GM12878 (cell line): ENCODE results near the gene NSL1. TPM values are rescaled to one million over a fixed set of nuclear protein-coding genes. Genes with fewer than 3 reads are reported as not detected.
A peak's percentile ranks its signal among the peaks of the same experiment; 100 is the strongest.

Experiments used
- ATAC-seq: fragments of 200-7000 bp; cut with Tn5 transposase; 3 replicates; pipeline ENCODE4 v1.9.1; 2020; ENCODE audit warnings: mild to moderate bottlenecking, moderate library complexity
- BruUV-seq: library from RNA; stranded (reverse); fragments of 400-500 nt; replicated peaks from 2 replicates; lab custom pipeline; 2021; lab: Mats Ljungman, UMichigan
- CTCF ChIA-PET: fragments of 300-600 bp; sonication (Branson Sonifier 250); formaldehyde crosslinking; extraction: SDS; loops from one replicate; lab custom pipeline; 2021; ENCODE audit warnings: inconsistent platforms; lab: Yijun Ruan, JAX
- POLR2A ChIA-PET: fragments of 350-600 bp; formaldehyde crosslinking; extraction: SDS; loops from one replicate; lab custom pipeline; 2021; ENCODE audit warnings: inconsistent platforms; lab: Charles Lee
- RAD21 ChIA-PET: fragments of 300-600 bp; sonication (Branson Sonifier 250); formaldehyde crosslinking; loops from one replicate; lab custom pipeline; 2023; ENCODE audit warnings: antibody characterized with exemption; ENCODE audit not compliant: unreplicated experiment; lab: Charles Lee
- SMC1A ChIA-PET: fragments of 300-600 bp; sonication (Branson Sonifier 250); formaldehyde crosslinking; loops from one replicate; lab custom pipeline; 2023; ENCODE audit not compliant: unreplicated experiment, uncharacterized antibody; lab: Charles Lee
- DNase-seq: peaks from one replicate; pipeline ENCODE4 v3.0.0-alpha.2; 2011; ENCODE audit warnings: low read depth, low spot score
- FAIRE-seq: peaks from 3 replicates; lab custom pipeline; 2011; peaks lifted over from hg19 to GRCh38; lab: Jason Lieb, UNC
- H2AFZ ChIP-seq: 2 replicates; pipeline ENCODE4 v1.6.0; 2011; ENCODE audit warnings: low read depth, low read length, control low read depth; ENCODE audit not compliant: control insufficient read depth
- H3K27ac ChIP-seq: 2 replicates; pipeline ENCODE4 v1.5.1; 2011; ENCODE audit warnings: control low read depth; ENCODE audit not compliant: control insufficient read depth, insufficient read depth
- H3K27me3 ChIP-seq, 2 experiments: replicated peaks in 1 of 2; 2 replicates each; pipeline versions ENCODE4 v1.6.0 to v1.6.1; 2011; ENCODE audit warnings: low read length in 1 of 2; ENCODE audit not compliant: control insufficient read depth in 2 of 2, insufficient read depth in 2 of 2
- H3K36me3 ChIP-seq, 2 experiments: 2 replicates each; pipeline ENCODE4 v1.5.1; 2011; ENCODE audit warnings: low read length in 1 of 2; ENCODE audit not compliant: control insufficient read depth in 2 of 2, insufficient read depth in 2 of 2
- H3K4me1 ChIP-seq: 2 replicates; pipeline ENCODE4 v1.6.1; 2011; ENCODE audit warnings: mild to moderate bottlenecking, low read length, moderate library complexity, mixed read lengths; ENCODE audit not compliant: control insufficient read depth, insufficient read depth
- H3K4me2 ChIP-seq: 2 replicates; pipeline ENCODE4 v1.6.0; 2011; ENCODE audit warnings: control low read depth; ENCODE audit not compliant: control insufficient read depth, insufficient read depth
- H3K4me3 ChIP-seq: fragments of 200-600 bp; sonication (generic); 2 replicates; pipeline ENCODE4 v1.5.1; 2016
- H3K79me2 ChIP-seq: 2 replicates; pipeline ENCODE4 v1.6.0; 2011; ENCODE audit warnings: low read length; ENCODE audit not compliant: control insufficient read depth, insufficient read depth
- H3K9ac ChIP-seq: 2 replicates; pipeline ENCODE4 v1.8.0; 2011; ENCODE audit warnings: low read length, control low read depth, mixed read lengths; ENCODE audit not compliant: control insufficient read depth, insufficient read depth
- H3K9me3 ChIP-seq: replicated peaks from 3 replicates; pipeline ENCODE4 v1.5.1; 2011; ENCODE audit warnings: mild to moderate bottlenecking, low read length; ENCODE audit not compliant: control insufficient read depth, insufficient read depth
- H4K20me1 ChIP-seq: 2 replicates; pipeline ENCODE4 v1.6.0; 2011; ENCODE audit not compliant: control insufficient read depth, insufficient read depth
- BMI1 ChIP-seq: fragments of 450-650 bp; IDR thresholded peaks from 2 replicates; pipeline ENCODE4 v1.6.1; 2016; ENCODE audit warnings: mild to moderate bottlenecking, moderate library complexity, borderline replicate concordance
- CHD4 ChIP-seq: fragments of 200-600 bp; sonication (generic); IDR thresholded peaks from 2 replicates; pipeline ENCODE4 v1.6.1; 2016; ENCODE audit warnings: mild to moderate bottlenecking
- HCFC1 ChIP-seq: fragments of 150-350 bp; IDR thresholded peaks from 2 replicates; pipeline ENCODE4 v1.6.1; 2014; ENCODE audit warnings: low read length
- HDAC2 ChIP-seq: fragments of 200-600 bp; sonication (generic); IDR thresholded peaks from 2 replicates; pipeline ENCODE4 v1.6.1; 2017
- IKZF2 ChIP-seq, 2 experiments: fragments of 450-650 bp; IDR thresholded peaks; 2 replicates each; pipeline ENCODE4 v1.6.1; 2017; ENCODE audit warnings: mild to moderate bottlenecking in 2 of 2, moderate library complexity in 2 of 2
- IRF4 ChIP-seq: IDR thresholded peaks from 2 replicates; pipeline ENCODE4 v1.6.1; 2011; ENCODE audit warnings: low read depth, low read length
- MEF2A ChIP-seq: IDR thresholded peaks from 2 replicates; pipeline ENCODE4 v1.6.1; 2011; ENCODE audit warnings: low read depth, mild to moderate bottlenecking, low read length, moderate library complexity; ENCODE audit not compliant: insufficient read depth
- MLLT1 ChIP-seq: fragments of 450-650 bp; IDR thresholded peaks from 2 replicates; pipeline ENCODE4 v1.6.1; 2016; ENCODE audit warnings: mild to moderate bottlenecking
- MYC ChIP-seq: IDR thresholded peaks from 2 replicates; pipeline ENCODE4 v1.6.1; 2011; ENCODE audit warnings: mild to moderate bottlenecking, low read length, moderate library complexity, inconsistent platforms; ENCODE audit not compliant: insufficient read depth, insufficient replicate concordance, insufficient read length, severe bottlenecking
- SMARCA5 ChIP-seq: fragments of 450-650 bp; IDR thresholded peaks from 2 replicates; pipeline ENCODE4 v1.6.1; 2017; ENCODE audit warnings: mild to moderate bottlenecking
- USF2 ChIP-seq: IDR thresholded peaks from 2 replicates; pipeline ENCODE4 v1.6.1; 2011; ENCODE audit warnings: low read depth, low read length, improper control_type of control experiment, borderline replicate concordance
- ZBED1 ChIP-seq: IDR thresholded peaks from 2 replicates; pipeline ENCODE4 v1.6.1; 2016; ENCODE audit warnings: borderline replicate concordance
- ZNF592 ChIP-seq: fragments of 450-650 bp; IDR thresholded peaks from 2 replicates; pipeline ENCODE4 v1.6.1; 2017; ENCODE audit warnings: mild to moderate bottlenecking, moderate library complexity
- WGBS: methylation state at CpG from one replicate; pipeline ENCODE4 v1.1.6; 2016; ENCODE audit warnings: low lambda C conversion rate; ENCODE audit not compliant: insufficient replicate concordance, insufficient coverage; ENCODE audit errors: missing lambda C conversion rate; 5-methylcytosine and 5-hydroxymethylcytosine counted together
- in situ Hi-C: fragments of 300-500 bp; cut with MboI; formaldehyde crosslinking; loops from 9 replicates; pipeline ENCODE4 v1.14.3; 2018; ENCODE audit warnings: mixed read lengths
- intact Hi-C: fragments of 100-400 bp; cut with micrococcal nuclease; formaldehyde crosslinking; loops from one replicate; pipeline ENCODE4 v1.14.2; 2022; ENCODE audit not compliant: unreplicated experiment
- polyA plus RNA-seq, 11 experiments: library from polyadenylated mRNA; depleted of rRNA in 4 of 11; unstranded in 6 of 11; stranded (reverse) in 5 of 11; fragments of >200 nt; fragmentation: Nextera tagmentation in 4 of 11; fragmentation: Illumina TruSeq in 1 of 11; extraction: Ambion mirVana in 4 of 11; extraction: Trizol in 1 of 11; gene quantifications; 1 replicate in 1 of 11; 2 replicates in 10 of 11; pipeline versions ENCODE4 v1.2.1 to v1.2.3, GENCODE V29; 2011 to 2016; ENCODE audit warnings: inconsistent platforms in 2 of 11, missing spikeins in 2 of 11, low read depth in 1 of 11
- total RNA-seq, 4 experiments: library from RNA; depleted of rRNA in 3 of 4; stranded (reverse); fragments of >200 nt in 3 of 4; fragmentation: Illumina TruSeq in 1 of 4; extraction: Trizol in 1 of 4; gene quantifications; 2 replicates each; pipeline versions ENCODE4 v1.2.1 to v1.2.3, GENCODE V29; 2013 to 2021

The NSL1 gene
- total and polyA plus RNA-seq, 10 of the 15 experiments (the other 5 are each of a cell fraction or from before 2014, with no cell fraction given) = 36.7 to 74.2 (median 46.4) TPM

GRCh38 chr1:212749821-212750535, 41.6 kb downstream of the NSL1 start:
- peaks cover 41% of the 10 kb centered on the region for H3K4me1 ChIP-seq
- no TSS peak for BruUV-seq
- 2% methylated on average over 4 of the region's 4 CpGs for WGBS
- FAIRE-seq (no peak), ATAC-seq (peak; percentile 65), DNase-seq (peak; percentile 51)
- H3K27ac ChIP-seq = peak overlapping the region; percentile 59
- ChIA-PET RAD21 (interaction anchor here (0.7 to 3.5 kb wide), 17 partner anchors 15 to 320 kb away, joined by 3 to 17 read pairs (median 4); no protein-coding TSS in a partner anchor), SMC1A (interaction anchor here (0.7 to 5.6 kb wide), 25 partner anchors 9 to 292 kb away, joined by 3 to 32 read pairs (median 4); partner anchors contain the start of gene VASH2), POLR2A (interaction anchor here (0.7 to 1.2 kb wide), 3 partner anchors 82 to 314 kb away, joined by 3 to 5 read pairs (median 4); partner anchors contain the start of gene FLVCR1), CTCF (interaction anchor here (0.8 to 5.8 kb wide), 37 partner anchors 9 to 294 kb away, joined by 3 to 56 read pairs (median 6); partner anchors contain the start of gene ATF3)
- intact Hi-C loops = loop anchor here (5.0 to 10.0 kb wide), 2 partner anchors 48 to 275 kb away; no protein-coding TSS in a partner anchor
- H3K4me2 ChIP-seq = peak overlapping the region; percentile 71
- no peaks in the 10 kb centered on the region for H4K20me1 ChIP-seq
- H3K9me3 ChIP-seq = no peaks in the 10 kb centered on the region
- peaks cover 2% of the 10 kb centered on the region for H3K79me2 ChIP-seq
- H2AFZ ChIP-seq = peak overlapping the region; percentile 32; the same call in 1 of the 2 replicates
- H3K9ac ChIP-seq = no peak overlapping the region; the same call in 1 of the 2 replicates
- peak overlapping the region; percentile 32; the same call in 1 of the 2 replicates for H3K4me3 ChIP-seq
- in situ Hi-C loops = no loop called here
- H3K27me3 ChIP-seq = no peaks in the 10 kb centered on the region
- no peaks in the 10 kb centered on the region for H3K36me3 ChIP-seq
- TF ChIP-seq SMARCA5 (peak; percentile 93), HDAC2 (no peak), MLLT1 (no peak; the same call in 1 of the 2 replicates), HCFC1 (no peak), ZNF592 (no peak), IRF4 (peak; percentile 58; the same call in 1 of the 2 replicates), MEF2A (no peak), IKZF2 (IDR thresholded peaks at IDR 0.05) (peak; percentile 92 to 93), BMI1 (no peak), CHD4 (no peak), USF2 (no peak), ZBED1 (no peak), MYC (no peak)
